ENCODE data around the gene OR7D2.

DNA sequence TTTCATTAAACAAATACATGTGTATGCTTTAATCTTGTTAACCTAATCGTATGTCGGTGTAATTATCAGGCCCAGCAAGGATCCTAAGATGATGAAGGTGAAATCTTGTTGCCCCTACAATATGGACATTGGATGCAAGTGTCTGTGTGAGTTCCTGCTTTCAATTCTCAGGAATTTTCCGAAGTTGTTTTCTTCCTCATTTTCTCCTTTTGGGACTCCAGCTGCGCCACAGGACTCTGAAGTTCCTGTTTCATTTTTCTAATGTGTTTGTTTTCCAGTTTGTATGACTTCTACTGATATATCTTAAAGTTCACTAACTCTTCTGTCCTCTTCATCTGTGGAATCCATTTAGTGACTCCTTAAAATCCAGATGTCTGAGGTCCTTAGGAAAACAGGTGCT lies 11.9 kb upstream of the OR7D2 start:
- TF ChIP-seq POLR2A (IDR thresholded peaks at IDR 0.05) (no peak), CTCF (IDR thresholded peaks at IDR 0.05) (no peak), POLR2AphosphoS5 (IDR thresholded peaks at IDR 0.05; ENCODE audit: insufficient read depth in 1 of 2, low read depth in 1 of 2) (no peak)

Measured in vagina (tissue), 2 donors.